Measurements from ENCODE around the gene D2HGDH. TPM values are rescaled to one million over a fixed set of nuclear protein-coding genes. Genes with fewer than 3 reads are reported as not detected.
"Not testable (repeated sequence)": the region's sequence is repeated elsewhere in the genome, so short reads cannot be mapped to it uniquely, and the experiment has no call there.

The D2HGDH gene
- total and polyA plus RNA-seq, 5 donors, result 16.0 to 22.3 (median 16.9) TPM

DNA sequence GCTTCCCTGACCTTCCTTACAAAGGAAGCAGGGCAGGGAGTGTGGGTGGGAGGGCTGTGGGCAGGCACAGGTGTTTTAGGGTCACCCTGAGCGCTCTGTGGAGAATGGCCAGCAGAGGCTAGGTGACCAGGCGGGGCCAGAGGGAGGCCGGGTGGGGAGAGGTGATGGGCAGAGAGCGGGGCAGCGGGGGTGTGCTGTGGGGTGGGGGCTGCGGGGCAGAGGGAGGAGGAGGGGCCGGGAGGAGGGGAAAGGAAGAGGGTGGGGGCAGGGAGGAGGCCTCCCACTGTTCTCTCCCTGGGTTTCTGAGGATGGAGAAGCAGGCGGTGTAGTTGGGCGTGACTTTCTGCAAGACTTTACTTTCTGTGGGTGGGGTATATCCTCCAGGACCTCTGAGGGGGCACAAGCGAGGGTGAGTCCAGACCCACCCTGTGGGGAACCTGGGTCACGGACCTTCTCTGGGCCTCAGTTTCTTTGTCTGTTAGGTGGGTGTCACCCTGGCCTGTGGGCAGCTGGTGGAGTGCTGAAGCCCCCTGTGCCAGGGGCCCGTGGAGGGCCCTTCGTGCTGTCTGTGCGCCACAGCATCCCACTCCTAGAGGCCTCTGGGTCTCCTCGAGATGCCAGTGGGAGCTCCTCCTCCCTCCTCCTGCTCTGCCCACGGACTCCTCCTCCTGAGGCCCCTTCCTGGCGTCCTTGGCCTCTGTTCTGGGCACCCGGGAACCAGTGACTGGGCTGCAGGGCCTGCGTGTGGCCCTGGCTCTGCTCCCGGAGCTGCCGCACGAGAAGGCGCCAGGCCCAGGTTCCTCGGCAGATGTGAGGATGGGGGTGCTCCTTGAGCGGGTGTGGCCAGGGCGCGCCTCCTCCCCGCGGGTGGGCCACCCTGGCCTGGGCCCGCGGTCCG lies 68.2 kb downstream of the D2HGDH start:
- no peak overlapping the region for H3K27ac ChIP-seq (ENCODE audit: low read length)
- H3K27me3 ChIP-seq (ENCODE audit: control insufficient read depth, insufficient read depth), result no peaks in the 10 kb centered on the region
- intact Hi-C loops (cut with DNase I), result no loop called here
- no peaks in the 10 kb centered on the region for H3K9me3 ChIP-seq (ENCODE audit: control insufficient read depth, low read length)
- DNase-seq (peak in 2 of 3 donors; percentile 45 to 54), ATAC-seq (peak; percentile 4 to 7)
- H3K4me3 ChIP-seq (ENCODE audit: low read length), result no peak overlapping the region
- no peaks in the 10 kb centered on the region for H3K4me1 ChIP-seq (ENCODE audit: control insufficient read depth, insufficient read depth, low read length)
- WGBS, result 49% methylated on average over 32 of the region's 32 CpGs

DNA sequence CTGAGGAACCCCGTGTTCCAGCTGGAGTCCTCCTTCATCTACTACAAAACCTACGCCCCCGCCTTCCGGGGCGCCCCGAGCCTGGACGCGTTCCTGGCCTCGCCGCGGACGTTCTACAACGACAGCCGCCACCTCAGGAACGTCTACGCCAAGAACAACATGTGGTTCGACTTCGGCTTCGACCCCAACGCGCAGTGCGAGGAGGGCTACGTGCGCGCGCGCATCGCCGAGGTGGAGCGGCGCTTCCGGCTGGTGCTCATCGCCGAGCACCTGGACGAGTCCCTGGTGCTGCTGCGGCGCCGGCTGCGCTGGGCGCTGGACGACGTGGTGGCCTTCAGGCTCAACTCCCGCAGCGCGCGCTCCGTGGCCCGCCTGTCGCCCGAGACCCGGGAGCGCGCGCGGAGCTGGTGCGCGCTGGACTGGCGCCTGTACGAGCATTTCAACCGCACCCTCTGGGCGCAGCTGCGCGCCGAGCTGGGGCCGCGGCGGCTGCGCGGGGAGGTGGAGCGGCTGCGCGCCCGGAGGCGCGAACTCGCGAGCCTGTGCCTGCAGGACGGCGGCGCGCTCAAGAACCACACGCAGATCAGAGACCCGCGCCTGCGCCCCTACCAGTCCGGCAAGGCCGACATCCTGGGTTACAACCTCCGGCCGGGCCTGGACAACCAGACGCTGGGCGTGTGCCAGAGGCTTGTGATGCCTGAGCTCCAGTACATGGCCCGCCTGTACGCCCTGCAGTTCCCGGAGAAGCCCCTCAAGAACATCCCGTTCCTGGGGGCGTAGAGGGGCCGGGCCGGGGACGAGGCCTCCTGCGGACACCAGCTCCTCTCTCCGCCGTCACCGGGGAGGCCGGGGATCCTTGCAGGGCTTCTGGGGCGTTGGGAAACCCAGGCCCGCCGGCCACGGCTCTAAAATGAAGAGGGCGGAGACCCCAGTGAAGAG lies 69.2 kb downstream of the D2HGDH start:
- H3K9me3 ChIP-seq (ENCODE audit: control insufficient read depth, low read length), result no peaks in the 10 kb centered on the region
- peak; percentile 72 to 85 (median 82) for DNase-seq
- no peaks in the 10 kb centered on the region for H3K4me1 ChIP-seq (ENCODE audit: control insufficient read depth, insufficient read depth, low read length)
- H3K4me3 ChIP-seq (ENCODE audit: low read length), result peak overlapping the region; percentile 4
- no peaks in the 10 kb centered on the region for H3K27me3 ChIP-seq (ENCODE audit: control insufficient read depth, insufficient read depth)
- WGBS, result 2% methylated on average over 109 of the region's 109 CpGs
- peak; percentile 58 to 79 for ATAC-seq
- H3K27ac ChIP-seq (ENCODE audit: low read length), result no peak overlapping the region
- intact Hi-C loops (cut with DNase I), result no loop called here

GRCh38 chr2:241804326-241805229 lies 70.1 kb downstream of the D2HGDH start:
- Histone ChIP-seq H3K4me1 (ENCODE audit: control insufficient read depth, insufficient read depth, low read length) (no peaks in the 10 kb centered on the region), H3K9me3 (ENCODE audit: control insufficient read depth, low read length) (no peaks in the 10 kb centered on the region), H3K27ac (ENCODE audit: low read length) (no peak overlapping the region), H3K4me3 (ENCODE audit: low read length) (no peak overlapping the region), H3K27me3 (ENCODE audit: control insufficient read depth, insufficient read depth) (no peaks in the 10 kb centered on the region)
- WGBS, result 14% methylated on average over 35 of the region's 35 CpGs
- DNase-seq (peak; percentile 13 to 47 (median 46)), ATAC-seq (peak in 1 of 2 donors; percentile 17)
- intact Hi-C loops (cut with DNase I), result no loop called here

GRCh38 chr2:241806217-241806616 lies 71.8 kb downstream of the D2HGDH start:
- H3K9me3 ChIP-seq (ENCODE audit: control insufficient read depth, low read length); DNase-seq; intact Hi-C loops (cut with DNase I); H3K27me3 ChIP-seq (ENCODE audit: control insufficient read depth, insufficient read depth); ATAC-seq; H3K4me1 ChIP-seq (ENCODE audit: control insufficient read depth, insufficient read depth, low read length); H3K4me3 ChIP-seq (ENCODE audit: low read length); H3K27ac ChIP-seq (ENCODE audit: low read length): not testable (repeated sequence)
- 32% methylated on average over 2 of the region's 8 CpGs for WGBS

GRCh38 chr2:241808051-241808720 lies 73.8 kb downstream of the D2HGDH start:
- Histone ChIP-seq H3K4me1 (ENCODE audit: control insufficient read depth, insufficient read depth, low read length) (no peaks in the 10 kb centered on the region), H3K4me3 (ENCODE audit: low read length) (no peak overlapping the region), H3K9me3 (ENCODE audit: control insufficient read depth, low read length) (no peaks in the 10 kb centered on the region), H3K27me3 (ENCODE audit: control insufficient read depth, insufficient read depth) (no peaks in the 10 kb centered on the region), H3K27ac (ENCODE audit: low read length) (no peak overlapping the region)
- intact Hi-C loops (cut with DNase I), result no loop called here
- 75% methylated on average over 17 of the region's 17 CpGs for WGBS
- ATAC-seq (no peak), DNase-seq (peak in 1 of 3 donors; percentile 11)

DNA sequence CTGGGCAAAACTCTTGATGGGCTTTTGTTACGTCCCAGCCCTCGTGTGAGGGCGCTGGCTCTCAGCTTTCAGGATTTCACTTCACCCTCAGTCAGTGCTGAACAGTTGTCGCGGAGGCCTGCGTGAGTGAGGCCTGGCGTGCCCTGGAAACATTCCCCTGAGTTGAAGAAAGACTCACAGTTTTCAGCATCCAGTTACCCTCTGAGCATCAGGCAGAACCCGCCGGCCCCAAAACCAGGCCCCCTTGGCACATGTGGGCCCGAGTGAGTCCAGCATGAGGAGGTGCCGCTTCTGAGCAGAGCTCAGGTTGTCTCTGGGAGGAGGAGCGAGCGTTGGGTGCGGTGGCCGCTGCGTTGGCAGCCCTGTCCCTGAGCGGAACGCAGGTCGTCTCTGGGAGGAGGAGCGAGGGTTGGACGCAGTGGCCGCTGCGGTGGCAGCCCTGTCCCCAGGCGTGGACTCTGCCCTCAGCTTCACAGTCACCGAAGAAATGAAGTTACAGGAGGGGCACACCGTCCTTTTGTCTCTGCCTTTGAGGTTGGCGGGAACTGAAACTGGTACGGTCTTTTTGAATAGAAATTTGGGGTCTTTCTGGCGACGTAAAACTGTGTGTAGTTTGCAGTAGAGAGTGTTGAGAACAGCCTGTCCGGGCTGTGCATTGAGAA lies 74.4 kb downstream of the D2HGDH start, which contains the start of gene NEU4:
Gene NEU4 (plus strand): TSS at position 473 of the 662 bp plus-strand sequence. CDS start 5,292 bp downstream, outside the sequence.
- Histone ChIP-seq H3K9me3 (ENCODE audit: control insufficient read depth, low read length) (no peaks in the 10 kb centered on the region), H3K4me3 (ENCODE audit: low read length) (no peak within 1 kb of the TSS), H3K27me3 (ENCODE audit: control insufficient read depth, insufficient read depth) (no peaks in the 10 kb centered on the region), H3K4me1 (ENCODE audit: control insufficient read depth, insufficient read depth, low read length) (no peaks in the 10 kb centered on the region), H3K27ac (ENCODE audit: low read length) (no peak within 1 kb of the TSS)
- DNase-seq (peak in 2 of 3 donors; percentile 39 to 44), ATAC-seq (no peak)
- intact Hi-C loops (cut with DNase I), result no loop called here
- 87% methylated on average over 31 of the region's 31 CpGs for WGBS

- WGBS, result 86% methylated on average over 29 of the region's 29 CpGs
- H3K4me1 ChIP-seq (ENCODE audit: control insufficient read depth, insufficient read depth, low read length), result no peaks in the 10 kb centered on the region
- H3K4me3 ChIP-seq (ENCODE audit: low read length), result no peak overlapping the region
- ATAC-seq (no peak), DNase-seq (peak in 2 of 3 donors; percentile 10 to 55)
- intact Hi-C loops (cut with DNase I), result no loop called here
- H3K9me3 ChIP-seq (ENCODE audit: control insufficient read depth, low read length), result no peaks in the 10 kb centered on the region
- H3K27me3 ChIP-seq (ENCODE audit: control insufficient read depth, insufficient read depth), result no peaks in the 10 kb centered on the region
- no peak overlapping the region for H3K27ac ChIP-seq (ENCODE audit: low read length)
These were observed 75.2 kb downstream of the D2HGDH start for GRCh38 chr2:241809383-241810306.

DNA sequence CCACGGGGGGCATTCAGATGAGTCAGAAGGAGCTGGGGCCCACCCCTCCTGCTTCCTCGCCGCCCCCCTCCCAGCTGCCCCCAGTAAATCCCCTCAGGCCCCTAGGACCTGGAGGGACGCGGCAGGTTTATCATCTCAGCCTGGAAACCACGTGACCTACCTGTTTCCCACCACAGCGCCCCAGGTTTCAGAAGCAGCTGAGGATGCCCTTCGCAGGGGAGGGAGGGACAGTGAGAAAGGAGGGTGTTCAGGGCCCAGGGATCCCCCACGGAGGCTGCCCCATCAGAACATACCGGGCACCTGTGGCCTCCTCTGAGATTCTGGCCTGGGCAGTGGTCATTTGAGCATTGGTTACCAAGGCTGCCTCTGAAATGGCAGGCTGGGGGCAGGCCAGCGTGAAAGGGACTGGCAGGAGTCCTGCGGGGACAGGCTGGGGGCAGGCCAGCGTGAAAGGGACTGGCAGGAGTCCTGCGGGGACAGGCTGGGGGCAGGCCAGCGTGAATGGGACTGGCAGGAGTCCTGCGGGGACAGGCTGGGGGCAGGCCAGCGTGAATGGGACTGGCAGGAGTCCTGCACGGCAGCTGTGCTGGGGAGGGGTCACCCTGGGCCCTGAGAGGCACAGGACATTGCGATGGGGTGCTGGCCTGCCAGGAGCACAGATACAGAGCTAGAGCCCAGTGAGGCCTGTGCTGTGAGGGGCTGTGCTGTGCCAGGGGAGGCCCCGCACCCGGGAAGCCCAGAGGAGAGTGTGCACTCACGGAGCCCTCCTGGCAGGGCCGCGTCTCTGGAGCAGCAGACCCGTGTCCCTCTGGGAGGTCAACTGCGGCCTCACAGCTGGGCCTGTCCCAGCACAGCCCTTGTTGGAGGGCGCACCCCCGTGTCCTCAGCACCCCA lies 76.1 kb downstream of the D2HGDH start:
- peak; percentile 61 to 85 for ATAC-seq
- 58% methylated on average over 28 of the region's 28 CpGs for WGBS
- Histone ChIP-seq H3K27me3 (ENCODE audit: control insufficient read depth, insufficient read depth) (no peaks in the 10 kb centered on the region), H3K4me3 (ENCODE audit: low read length) (no peak overlapping the region), H3K27ac (ENCODE audit: low read length) (peak overlapping the region; percentile 28), H3K4me1 (ENCODE audit: control insufficient read depth, insufficient read depth, low read length) (no peaks in the 10 kb centered on the region), H3K9me3 (ENCODE audit: control insufficient read depth, low read length) (no peaks in the 10 kb centered on the region)
- intact Hi-C loops (cut with DNase I), result no loop called here
- DNase-seq, result peak; percentile 47 to 85 (median 84)

Data from right cardiac atrium (tissue), 5 donors.